Stimulated activated CD4-positive, alpha-beta T cell treated with anti-CD3 and anti-CD28 coated beads, Interleukin-1b, Interleukin-23, amount 100 ng/mL, for 4 hours (primary cell): ENCODE data around the gene EIF4E3.

Experiments
- DNase-seq, 2 donors: peaks; one replicate each; pipeline ENCODE4 v3.0.0-alpha.2; 2020; ENCODE audit warnings: low read depth in 2 of 2

Gene EIF4E3

DNA sequence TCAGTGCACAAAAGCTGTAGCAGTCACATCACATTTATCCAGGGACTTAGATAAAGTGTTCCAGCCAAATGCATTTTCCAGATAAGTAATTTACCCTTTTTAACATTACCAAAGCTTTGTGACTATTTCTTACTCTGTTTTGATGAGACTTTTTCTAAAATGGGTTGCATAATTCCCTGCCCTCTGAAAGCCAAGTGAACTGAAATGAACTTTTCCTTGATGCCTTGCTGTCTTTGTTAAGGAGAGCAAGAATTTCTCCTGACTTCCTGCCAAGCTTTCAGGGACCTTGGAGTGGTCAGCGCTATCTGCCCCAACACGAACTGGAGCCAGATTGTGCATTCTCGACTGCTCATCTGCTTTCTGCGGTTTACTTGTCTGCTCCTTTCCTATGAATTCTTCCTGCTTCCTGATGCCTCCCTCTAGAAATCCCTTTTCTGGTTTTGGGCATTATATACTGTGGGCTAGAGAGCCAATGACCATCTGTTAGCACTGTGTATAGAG is 34.8 kb downstream of the EIF4E3 start:
- no peak for DNase-seq

DNA sequence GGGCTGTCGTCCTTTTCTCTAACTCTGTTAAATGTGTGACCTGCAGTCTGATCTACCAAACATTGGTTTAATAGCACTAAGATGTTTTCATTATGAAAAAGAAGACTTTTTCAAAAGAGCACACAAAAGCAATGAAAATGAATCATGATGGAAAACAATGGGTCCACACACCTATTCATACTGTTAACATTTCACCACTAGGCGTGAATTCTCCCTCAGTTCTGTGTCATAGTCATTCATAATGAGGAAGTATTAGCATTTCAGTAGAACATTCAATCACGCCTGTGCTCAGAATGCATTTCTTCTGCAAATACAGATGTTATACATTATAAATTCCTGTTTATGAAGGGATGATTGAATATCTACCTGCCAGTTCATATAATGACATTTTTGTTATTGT is 35.9 kb downstream of the EIF4E3 start:
- DNase-seq, result no peak

DNA sequence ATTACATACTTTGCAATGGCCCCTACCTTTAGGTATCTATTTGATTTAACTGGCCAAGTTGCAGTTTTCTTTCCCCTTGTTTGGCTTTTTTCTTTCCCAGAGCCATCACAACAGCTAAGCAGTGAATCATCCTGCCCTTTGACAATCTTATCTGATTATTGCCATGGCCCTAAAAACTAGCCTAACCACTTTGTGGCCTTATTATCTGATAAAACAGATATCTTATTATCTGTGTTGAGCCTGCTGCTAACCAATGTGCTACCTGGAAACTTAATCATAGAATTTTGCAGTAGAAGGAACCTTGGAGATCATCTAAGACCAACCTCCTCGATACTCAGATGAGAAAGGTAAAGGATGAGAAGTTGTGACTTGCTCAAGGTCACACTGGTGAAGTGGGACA is 37.1 kb downstream of the EIF4E3 start:
- DNase-seq, result no peak

DNA sequence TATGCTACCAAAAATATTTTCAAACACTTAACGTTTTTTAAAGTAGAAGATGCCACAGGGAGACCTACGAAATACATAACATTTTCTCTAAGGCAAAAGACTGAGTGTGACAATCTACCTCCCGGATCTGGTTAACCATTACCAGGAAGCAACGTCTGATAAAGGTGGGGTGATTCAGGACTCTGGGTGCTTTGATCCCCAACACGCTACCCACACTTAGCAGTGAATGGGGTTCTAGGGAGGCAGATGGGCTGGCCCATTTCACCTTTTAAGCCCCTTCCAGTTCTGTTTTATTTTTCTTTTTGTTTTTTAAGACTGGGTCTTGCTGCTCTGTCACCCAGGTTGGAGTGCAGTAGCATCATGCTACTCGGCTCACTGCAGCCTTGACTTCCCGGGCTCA is 39.5 kb downstream of the EIF4E3 start:
- no peak for DNase-seq

DNA sequence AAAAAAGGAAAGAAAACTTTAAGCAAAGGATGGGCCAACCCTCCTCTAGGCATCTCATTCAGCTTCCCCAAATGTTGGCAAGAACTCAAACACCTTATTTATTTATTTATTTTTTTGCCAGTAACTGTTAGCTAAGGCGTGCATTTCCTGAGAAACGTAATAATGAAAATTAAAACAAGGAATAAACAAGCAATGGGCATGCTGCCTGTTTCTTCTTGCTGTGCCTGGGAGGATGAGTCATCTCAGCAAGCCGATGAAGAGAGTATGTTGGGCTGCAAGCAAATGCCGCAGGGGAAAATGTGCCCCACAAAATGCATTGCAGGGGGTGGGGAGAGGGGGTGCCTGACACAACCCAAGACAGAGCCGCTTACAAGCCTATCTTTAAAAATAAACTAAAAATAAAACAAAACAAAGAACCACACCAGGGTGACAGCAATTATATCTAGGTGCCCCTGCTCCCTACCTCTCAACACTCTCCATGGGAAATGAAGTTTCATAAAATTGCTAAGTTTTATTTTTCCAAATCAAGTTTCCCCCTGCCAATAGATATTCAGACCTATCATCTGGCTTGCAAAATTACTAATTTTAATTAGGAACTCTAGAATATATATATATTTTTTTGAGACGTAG is 40.3 kb downstream of the EIF4E3 start:
- no peak for DNase-seq

DNA sequence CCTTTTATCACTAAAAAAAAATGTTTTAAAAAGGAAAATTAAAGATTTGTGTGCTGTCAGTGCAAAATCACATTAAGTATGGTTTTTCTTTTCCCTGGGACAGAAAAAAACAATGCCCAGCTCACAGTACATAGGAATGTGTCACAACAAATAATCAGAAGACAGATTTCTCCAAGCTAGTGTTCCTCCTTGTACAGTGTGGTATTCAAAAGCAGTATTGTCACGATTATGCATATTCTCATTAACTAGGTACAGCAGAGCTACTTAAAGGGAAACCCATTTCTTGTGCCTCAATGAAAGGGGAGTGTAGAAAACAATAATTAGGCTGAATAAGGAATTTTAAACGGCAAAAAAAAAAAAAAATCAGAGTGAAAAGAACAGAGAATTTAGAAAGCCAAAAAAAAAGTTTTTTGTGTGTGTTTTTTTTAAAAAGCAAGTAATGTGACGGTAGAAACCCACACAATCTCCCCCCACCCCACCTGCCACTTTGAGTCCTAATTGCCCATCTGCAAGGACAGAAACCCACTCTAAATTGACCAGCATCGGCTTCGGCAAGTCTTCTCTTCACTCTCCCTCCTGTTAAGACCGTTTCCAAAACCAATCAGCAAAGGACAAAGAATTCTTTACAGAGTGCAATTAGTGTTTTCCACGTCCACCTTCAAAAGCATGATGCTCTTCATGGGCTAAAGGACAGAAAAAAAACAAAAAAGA is 41.0 kb downstream of the EIF4E3 start:
- no peak for DNase-seq

DNA sequence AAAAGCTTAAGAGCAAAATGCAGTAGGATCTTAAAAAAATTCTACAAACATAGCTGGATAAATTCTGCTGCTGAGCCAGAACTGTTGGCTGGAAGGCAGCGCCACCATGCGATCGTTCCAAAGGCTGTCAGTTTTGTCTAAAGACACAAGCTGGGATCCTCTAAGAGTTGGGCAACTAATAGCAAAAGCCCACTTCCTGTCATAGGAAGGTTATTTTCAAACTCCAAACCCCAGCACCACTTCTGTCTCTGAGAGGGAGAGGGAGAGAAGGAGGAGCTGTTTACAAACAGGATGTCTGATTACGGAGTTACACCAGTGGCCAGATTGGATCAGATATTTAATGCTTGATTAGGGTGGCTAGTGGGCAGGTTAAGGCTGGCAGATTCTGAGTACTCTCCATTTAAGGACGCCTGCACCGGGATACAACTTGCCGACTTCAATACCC is 44.0 kb downstream of the EIF4E3 start:
- DNase-seq, result peak in 1 of 2 donors; percentile 20

DNA sequence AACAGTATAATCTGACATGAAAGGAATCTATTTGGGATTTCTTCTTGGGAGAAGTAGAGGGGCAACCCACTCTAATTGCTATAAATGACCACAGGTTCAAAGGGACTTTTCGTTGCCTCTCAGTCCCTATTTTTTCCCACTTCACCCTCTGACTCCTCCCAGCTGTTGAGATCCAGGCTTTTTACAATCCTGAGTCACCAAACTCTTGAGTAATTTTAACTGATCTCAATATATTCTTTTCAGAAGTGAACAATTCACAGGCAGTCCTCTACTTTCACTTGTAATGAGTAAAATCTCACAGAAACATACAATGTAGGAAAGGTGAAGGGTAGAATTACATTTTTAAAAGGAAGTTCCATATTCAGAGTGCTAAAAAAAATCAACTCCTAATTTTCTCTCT is 44.6 kb downstream of the EIF4E3 start:
- DNase-seq, result no peak

DNA sequence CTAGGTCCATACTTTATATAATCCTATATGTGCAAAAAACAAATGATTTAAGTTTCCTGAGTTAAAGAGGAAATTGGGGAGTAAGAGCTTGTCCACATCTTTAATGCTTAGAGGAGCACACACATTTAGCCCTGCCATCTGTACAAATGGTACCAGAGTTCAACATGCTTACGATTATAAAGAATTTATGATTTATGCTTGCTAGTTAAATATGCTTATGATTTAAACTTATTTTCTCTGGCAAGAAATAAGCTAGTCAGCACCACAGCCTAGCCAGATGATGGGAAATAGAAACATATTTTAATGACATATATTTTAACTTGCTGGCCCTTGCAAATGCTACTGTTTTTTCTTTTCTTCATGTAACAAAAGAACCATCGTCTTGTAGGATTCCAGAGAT is 48.3 kb downstream of the EIF4E3 start:
- no peak for DNase-seq

DNA sequence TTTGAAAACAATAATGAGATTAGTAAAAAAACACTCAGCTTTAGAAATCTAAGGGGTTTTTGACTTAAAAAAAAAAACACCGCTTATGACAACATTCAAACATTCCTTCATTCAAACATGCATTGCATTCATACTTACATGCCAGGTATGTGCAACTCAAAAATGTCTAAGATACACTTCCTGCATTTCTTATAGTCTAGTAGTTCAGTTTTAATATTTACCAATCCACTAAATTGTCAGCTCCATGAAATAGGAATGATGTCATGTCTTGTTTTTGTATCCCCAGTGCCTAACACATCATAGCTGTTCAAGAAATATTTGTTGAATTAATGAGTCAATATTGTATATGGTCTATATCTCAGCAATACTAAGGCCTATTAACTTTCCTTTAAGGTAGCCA is 51.7 kb downstream of the EIF4E3 start:
- no peak for DNase-seq

DNA sequence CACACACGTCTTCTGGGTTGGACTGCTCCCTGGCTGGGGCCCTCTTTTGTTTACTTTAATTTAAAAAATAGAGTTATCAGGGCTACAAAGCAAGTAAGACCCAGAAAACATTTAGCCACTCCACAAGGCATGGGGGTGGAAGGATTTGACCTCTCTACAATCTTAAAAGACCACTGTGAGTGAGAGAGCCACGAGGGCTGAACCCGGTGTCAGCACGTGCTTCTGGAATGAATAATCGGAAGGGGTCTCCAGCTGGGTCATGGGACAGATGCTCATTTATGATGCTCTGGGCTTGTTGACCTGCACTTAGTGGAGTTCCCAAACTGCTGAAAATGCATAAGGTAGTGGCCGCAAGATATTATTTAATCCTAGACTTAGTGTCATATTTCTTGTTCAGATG is 52.4 kb downstream of the EIF4E3 start:
- no peak for DNase-seq

DNA sequence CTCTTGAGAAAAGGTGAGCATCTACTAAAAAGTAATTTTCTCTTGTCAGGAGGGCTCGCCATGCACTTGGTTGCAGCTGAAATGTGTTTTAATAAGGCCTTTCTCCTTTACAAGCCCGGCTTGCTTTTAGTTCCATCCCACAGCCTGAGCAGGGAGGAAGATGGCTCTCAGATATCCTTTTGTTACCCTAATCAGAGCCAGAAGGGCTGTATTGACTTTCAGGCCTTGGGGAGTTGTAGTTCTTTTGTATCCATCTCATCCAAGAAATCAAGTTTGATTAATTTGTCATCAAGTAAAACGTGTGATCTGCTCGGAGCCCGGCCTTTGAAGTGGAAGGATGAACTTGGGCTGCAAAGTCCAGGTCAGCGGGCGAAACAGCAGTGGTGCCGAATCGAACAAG is 52.9 kb downstream of the EIF4E3 start:
- DNase-seq, result no peak

DNA sequence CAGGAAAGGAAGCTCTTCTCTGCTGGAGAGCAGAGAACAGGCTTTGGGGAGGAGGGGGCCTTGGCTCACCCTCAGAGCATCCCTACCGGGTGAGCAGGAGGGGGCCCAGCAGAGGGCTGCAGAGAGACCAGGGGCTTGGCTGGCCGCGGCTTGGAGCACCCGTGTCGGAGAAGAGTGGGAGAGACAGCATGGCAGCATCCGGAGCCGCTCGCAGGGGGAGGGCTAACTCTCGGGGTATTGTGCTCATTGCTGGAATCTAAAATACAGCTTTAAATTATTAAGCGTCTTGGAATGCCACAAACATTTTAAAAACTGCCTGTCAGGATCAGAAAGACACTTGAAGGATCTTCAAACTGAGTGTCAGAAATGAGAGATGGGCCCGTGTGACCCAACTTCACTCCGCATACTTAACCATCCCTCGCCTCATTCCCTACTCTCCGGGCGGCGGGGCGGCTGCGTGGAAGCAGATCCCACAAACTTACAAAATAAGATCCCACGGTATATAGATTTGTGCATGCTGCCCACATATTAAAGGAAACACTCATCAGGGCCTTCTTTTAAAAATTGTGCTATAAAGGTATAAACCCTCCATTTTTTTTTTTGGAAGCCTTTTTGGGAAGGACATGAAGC is 53.9 kb downstream of the EIF4E3 start:
- DNase-seq, result no peak

DNA sequence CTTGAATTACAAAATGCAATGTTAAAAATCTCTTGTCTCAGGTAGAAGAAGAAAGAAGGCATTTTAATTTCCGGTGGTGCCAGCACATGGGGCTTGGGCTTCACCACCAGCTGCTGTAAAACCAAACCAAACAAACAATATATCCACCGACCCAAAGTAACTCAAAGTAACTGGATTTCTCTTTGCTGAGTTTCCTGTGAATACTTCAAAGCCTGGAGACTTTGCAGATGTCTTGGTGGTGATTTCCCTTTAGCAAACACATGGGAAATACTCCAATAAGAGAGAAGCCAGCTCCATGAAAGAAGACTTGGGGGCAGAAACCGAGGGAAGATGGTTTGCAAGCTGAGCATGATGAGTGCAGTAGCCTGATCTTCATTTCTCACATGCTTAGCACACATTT is 62.6 kb downstream of the EIF4E3 start:
- DNase-seq, result no peak

DNA sequence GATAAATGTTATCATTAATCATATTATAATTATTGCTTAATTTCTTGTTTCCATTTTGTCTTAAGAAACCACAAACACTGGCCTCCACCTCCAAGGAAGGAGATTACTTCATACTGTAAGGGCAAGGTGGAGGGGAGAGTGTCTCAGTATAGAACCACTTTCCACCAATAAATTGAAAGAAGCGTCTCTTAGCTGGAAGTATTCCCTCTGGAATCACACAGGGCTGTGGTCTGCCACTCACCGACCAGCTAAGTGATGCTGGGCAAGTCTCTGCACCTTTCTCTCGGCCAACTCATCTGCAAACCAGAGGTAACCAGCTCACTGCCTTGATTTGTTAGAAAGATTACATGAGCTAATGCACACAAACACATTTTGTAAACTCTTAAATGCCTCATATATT is 63.1 kb downstream of the EIF4E3 start:
- no peak for DNase-seq

DNA sequence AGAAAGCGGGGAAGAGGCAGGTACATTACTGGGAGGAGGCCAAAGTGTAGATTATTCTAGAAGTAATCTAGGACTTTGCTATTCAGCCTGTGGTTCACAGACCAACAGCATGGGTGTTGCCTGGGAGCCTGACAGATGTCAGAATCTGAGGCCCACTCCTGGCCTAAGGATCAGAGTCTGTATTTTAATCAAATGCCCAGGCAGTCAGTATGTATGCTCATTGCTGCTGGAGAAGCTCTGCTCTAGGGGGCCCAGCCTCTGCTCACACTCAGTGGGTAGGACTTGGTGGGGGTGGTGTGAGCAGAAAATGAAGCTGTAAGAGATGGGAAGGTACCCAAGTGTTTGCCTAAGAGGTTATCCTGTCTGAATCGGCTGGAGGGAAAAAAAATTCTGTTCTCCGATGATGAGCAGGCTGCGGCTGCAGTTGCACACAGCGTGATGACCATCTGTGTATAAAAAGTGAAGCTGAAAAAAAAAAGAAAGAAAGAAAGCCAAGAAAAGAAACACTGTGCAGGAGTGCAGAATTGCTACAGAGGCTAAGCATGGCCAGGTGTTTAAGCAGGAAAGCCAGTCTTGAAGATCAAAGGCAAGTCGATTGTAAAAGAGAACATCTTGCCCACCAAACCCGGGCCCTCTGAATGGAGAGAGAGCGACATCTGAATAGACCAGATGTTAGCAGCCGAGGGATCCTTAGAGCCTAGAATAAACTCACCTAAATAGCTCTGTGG is 65.2 kb downstream of the EIF4E3 start:
- no peak for DNase-seq

DNA sequence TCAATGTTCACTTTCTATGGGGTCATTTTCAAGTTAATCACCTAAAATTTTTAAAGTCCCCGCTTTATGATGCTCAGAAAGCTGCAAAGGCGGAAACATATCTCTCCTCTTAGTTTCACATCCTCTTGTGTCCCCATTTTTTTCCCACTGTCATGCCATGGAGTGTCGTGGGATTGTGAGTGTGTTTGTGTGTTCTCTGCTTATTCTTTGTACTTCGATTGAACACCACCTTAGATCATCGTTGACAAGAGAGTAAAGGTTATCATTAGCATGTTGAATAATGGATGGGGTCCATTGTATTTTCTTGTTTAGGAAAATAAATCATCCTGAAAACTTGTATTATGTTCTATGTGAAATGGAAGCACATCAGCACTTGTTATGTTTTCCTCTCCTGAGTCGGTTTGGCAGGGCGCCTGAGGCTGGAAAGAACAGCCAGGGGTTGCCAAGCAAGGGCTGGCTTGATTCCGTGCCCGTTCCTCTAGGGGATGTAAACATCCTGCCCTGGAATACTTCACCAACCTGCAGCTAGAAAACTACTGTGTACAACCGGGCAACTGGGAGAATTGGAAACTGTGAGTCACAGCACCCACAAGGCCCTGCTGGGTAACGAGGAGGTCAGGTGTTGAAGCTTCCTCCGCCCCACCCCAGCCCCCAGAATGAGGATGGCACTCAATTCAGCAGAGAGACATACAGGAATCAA is 67.2 kb downstream of the EIF4E3 start:
- no peak for DNase-seq

DNA sequence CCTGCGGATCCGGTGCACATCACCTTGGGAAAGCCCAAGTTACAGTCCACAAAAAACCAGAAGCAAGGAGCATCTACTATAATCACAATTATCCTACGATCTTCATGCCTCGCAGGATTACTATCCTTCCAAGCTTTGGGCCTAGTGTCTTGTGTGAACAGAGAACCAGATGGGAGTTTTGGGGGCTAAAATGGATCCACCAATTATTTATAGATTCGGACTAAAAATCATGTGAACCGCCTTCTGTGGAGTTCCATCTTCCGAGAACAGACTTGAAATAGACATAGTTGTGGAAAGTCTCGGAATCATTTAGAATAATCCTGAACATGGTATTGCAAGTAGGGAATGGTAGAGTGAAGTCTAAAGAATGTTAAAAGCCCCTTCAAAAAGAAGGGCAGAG is 70.1 kb downstream of the EIF4E3 start:
- DNase-seq, result no peak

DNA sequence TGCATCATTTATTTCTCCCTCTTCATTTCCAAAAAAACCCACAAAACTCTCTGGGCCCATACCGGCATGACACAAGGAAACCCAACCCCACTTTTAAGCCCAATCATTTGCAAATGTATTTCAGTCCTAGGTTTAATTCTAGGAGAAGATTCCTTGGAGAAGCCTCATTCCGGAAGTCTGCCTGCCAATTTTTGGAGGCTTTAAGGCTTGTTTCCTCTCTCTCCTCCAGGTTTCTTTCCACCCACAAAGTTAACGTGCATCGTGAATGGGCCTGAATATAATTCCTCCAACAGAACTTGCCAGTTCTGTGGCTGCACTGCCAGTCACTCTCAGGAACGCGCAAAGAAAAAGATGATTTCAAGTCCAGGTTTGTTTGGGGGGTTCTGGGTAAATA is 71.8 kb downstream of the EIF4E3 start:
- no peak for DNase-seq

DNA sequence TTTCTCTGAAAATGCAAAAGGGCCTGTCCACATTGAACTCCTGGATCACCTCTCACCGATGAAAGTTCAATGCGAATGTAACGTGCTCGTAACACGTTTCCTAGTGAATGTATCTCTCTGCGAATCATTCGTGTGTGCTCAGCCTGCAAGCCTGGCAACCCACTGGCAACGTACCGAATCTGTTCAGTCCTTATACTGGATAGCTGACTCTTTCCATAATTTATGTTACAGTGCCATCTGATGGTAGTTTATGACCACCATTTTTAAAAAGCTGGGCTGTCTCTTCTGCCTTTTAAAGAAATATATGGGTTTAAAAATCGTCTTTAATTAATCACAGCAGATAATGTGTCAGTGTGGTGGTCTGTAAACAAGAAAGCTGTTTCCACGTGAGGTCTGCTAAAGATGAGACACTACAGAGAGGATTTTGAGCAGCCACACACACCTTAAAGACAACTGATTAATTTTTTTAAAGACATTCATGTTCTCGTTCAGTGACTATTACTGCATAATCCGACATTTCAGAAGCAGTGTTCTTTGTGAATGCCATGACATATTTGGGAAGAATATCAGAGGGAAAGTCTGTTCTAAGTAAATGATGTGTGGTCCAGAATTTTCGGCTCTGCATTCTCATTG is 72.3 kb downstream of the EIF4E3 start:
- DNase-seq, result peak in 1 of 2 donors; percentile 15

DNA sequence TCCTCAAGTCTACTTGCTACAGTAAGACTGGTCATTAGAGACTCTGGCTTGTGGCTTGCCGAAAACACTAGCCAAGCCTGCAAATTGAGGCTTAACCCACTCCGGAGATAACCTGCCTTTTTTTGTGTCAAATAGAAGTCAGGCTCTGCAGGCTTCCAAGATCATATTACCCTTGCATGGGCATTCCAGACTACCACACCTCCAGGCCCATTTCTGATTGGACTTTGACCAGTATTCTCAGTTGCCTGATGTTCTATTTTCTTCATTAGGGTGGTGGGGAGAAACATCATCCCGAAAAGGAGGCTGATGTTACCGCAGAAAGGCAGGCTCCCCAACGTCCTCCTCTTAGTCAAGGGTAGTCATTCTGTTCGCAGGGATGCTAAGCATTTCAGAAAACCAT is 73.6 kb downstream of the EIF4E3 start:
- DNase-seq, result no peak
